HepG2 (cell line): ENCODE measurements around the gene MYADML2. TPM values are rescaled to one million over a fixed set of nuclear protein-coding genes. Genes with fewer than 3 reads are reported as not detected.
A peak's percentile ranks its signal among the peaks of the same experiment; 100 is the strongest.

Experiments
- AKAP8 ChIP-seq: sonication (generic); formaldehyde crosslinking; IDR thresholded peaks from 2 replicates; pipeline ENCODE4 v1.5.1; 2020; ENCODE audit warnings: mild to moderate bottlenecking, missing genetic modification reagents
- CBX5 ChIP-seq: sonication (generic); formaldehyde crosslinking; IDR thresholded peaks from 2 replicates; pipeline ENCODE4 v1.4.0; 2020; ENCODE audit warnings: missing genetic modification reagents, borderline replicate concordance
- CHD2 ChIP-seq: IDR thresholded peaks from 2 replicates; pipeline ENCODE4 v1.6.1; 2011; ENCODE audit warnings: low read depth, low read length, improper control_type of control experiment
- ELF1 ChIP-seq: sonication (generic); formaldehyde crosslinking; IDR thresholded peaks from 2 replicates; pipeline ENCODE4 v1.4.0; 2020; ENCODE audit warnings: missing genetic modification reagents
- ETV5 ChIP-seq: IDR thresholded peaks from 2 replicates; pipeline ENCODE4 v1.6.1; 2018; ENCODE audit warnings: missing biosample characterization, missing genetic modification reagents, inconsistent platforms, borderline replicate concordance
- GATA4 ChIP-seq: sonication (generic); IDR thresholded peaks from 2 replicates; pipeline ENCODE4 v1.6.1; 2016; ENCODE audit warnings: antibody characterized with exemption, low read depth, borderline replicate concordance
- GATAD2A ChIP-seq: IDR thresholded peaks from 2 replicates; pipeline ENCODE4 v1.6.1; 2016
- JUNB ChIP-seq: sonication (generic); formaldehyde crosslinking; IDR thresholded peaks from 2 replicates; pipeline ENCODE4 v1.8.0; 2022; ENCODE audit warnings: missing genetic modification reagents, mild to moderate bottlenecking, borderline replicate concordance
- KDM6A ChIP-seq: IDR thresholded peaks from 2 replicates; pipeline ENCODE4 v1.6.1; 2016; ENCODE audit warnings: low read depth
- NCOA5 ChIP-seq: sonication (generic); formaldehyde crosslinking; IDR thresholded peaks from 2 replicates; pipeline ENCODE4 v1.4.0; 2020; ENCODE audit warnings: missing genetic modification reagents
- NR0B2 ChIP-seq: sonication (generic); formaldehyde crosslinking; IDR thresholded peaks from 2 replicates; pipeline ENCODE4 v1.4.0; 2020; ENCODE audit warnings: mild to moderate bottlenecking, missing genetic modification reagents
- SALL1 ChIP-seq: sonication (generic); formaldehyde crosslinking; IDR thresholded peaks from 2 replicates; pipeline ENCODE4 v1.8.0; 2022; ENCODE audit warnings: mild to moderate bottlenecking, missing genetic modification reagents
- ZFP1 ChIP-seq: IDR thresholded peaks from 2 replicates; pipeline ENCODE4 v1.6.1; 2016
- ZFP36L2 ChIP-seq: sonication (generic); formaldehyde crosslinking; IDR thresholded peaks from 2 replicates; pipeline ENCODE4 v1.4.0; 2020; ENCODE audit warnings: missing genetic modification reagents
- ZNF18 ChIP-seq: sonication (generic); formaldehyde crosslinking; IDR thresholded peaks from 2 replicates; pipeline ENCODE4 v1.8.0; 2022; ENCODE audit warnings: mild to moderate bottlenecking, missing genetic modification reagents; ENCODE audit not compliant: insufficient replicate concordance
- ZNF230 ChIP-seq: sonication (generic); formaldehyde crosslinking; IDR thresholded peaks from 2 replicates; pipeline ENCODE4 v1.4.0; 2020; ENCODE audit warnings: mild to moderate bottlenecking, missing genetic modification reagents
- ZNF232 ChIP-seq: sonication (generic); formaldehyde crosslinking; IDR thresholded peaks from 2 replicates; pipeline ENCODE4 v1.4.0; 2020; ENCODE audit warnings: missing genetic modification reagents, borderline replicate concordance
- ZNF343 ChIP-seq: sonication (generic); formaldehyde crosslinking; IDR thresholded peaks from 2 replicates; pipeline ENCODE4 v1.4.0; 2020; ENCODE audit warnings: mild to moderate bottlenecking, missing genetic modification reagents
- ZNF510 ChIP-seq: sonication (generic); formaldehyde crosslinking; IDR thresholded peaks from 2 replicates; pipeline ENCODE4 v1.4.0; 2020; ENCODE audit warnings: low read depth, mild to moderate bottlenecking, missing genetic modification reagents
- ZNF512 ChIP-seq: sonication (generic); formaldehyde crosslinking; IDR thresholded peaks from 2 replicates; pipeline ENCODE4 v1.4.0; 2020; ENCODE audit warnings: mild to moderate bottlenecking, missing genetic modification reagents
- ZNF530 ChIP-seq: sonication (generic); formaldehyde crosslinking; IDR thresholded peaks from 2 replicates; pipeline ENCODE4 v1.5.0; 2020; ENCODE audit warnings: low read depth, mild to moderate bottlenecking, missing genetic modification reagents
- ZNF570 ChIP-seq: sonication (generic); formaldehyde crosslinking; IDR thresholded peaks from 2 replicates; pipeline ENCODE4 v1.4.0; 2020; ENCODE audit warnings: mild to moderate bottlenecking, missing genetic modification reagents, borderline replicate concordance
- ZNF597 ChIP-seq: sonication (generic); formaldehyde crosslinking; IDR thresholded peaks from 2 replicates; pipeline ENCODE4 v1.5.0; 2020; ENCODE audit warnings: missing genetic modification reagents
- ZNF644 ChIP-seq: IDR thresholded peaks from 2 replicates; pipeline ENCODE4 v1.6.1; 2016; ENCODE audit warnings: low read depth
- ZNF652 ChIP-seq: IDR thresholded peaks from 2 replicates; pipeline ENCODE4 v1.6.1; 2016; ENCODE audit warnings: low read depth, borderline replicate concordance
- ZNF720 ChIP-seq: sonication (generic); formaldehyde crosslinking; IDR thresholded peaks from 2 replicates; pipeline ENCODE4 v1.4.0; 2020; ENCODE audit warnings: missing genetic modification reagents
- ZNF792 ChIP-seq: IDR thresholded peaks from 2 replicates; pipeline ENCODE4 v1.6.1; 2016
- ZNF878 ChIP-seq: sonication (generic); formaldehyde crosslinking; IDR thresholded peaks from 2 replicates; pipeline ENCODE4 v1.8.1; 2023; ENCODE audit warnings: mild to moderate bottlenecking, missing genetic modification reagents, moderate library complexity
- ZSCAN22 ChIP-seq: sonication (generic); formaldehyde crosslinking; IDR thresholded peaks from 2 replicates; pipeline ENCODE4 v1.4.0; 2020; ENCODE audit warnings: mild to moderate bottlenecking, missing genetic modification reagents
- polyA plus RNA-seq, 8 experiments: library from polyadenylated mRNA; depleted of rRNA in 3 of 8; stranded (reverse) in 7 of 8; unstranded in 1 of 8; fragments of >200 nt; fragmentation: Illumina TruSeq in 4 of 8; extraction: Trizol in 4 of 8; gene quantifications; 2 replicates each; pipeline versions ENCODE4 v1.2.1 to v1.2.3, GENCODE V29; 2011 to 2016; ENCODE audit warnings: low read depth in 4 of 8, missing spikeins in 1 of 8, mixed read lengths in 1 of 8; ENCODE audit not compliant: insufficient read depth in 1 of 8
- total RNA-seq, 5 experiments: library from RNA; depleted of rRNA; stranded (reverse); fragments of >200 nt; fragmentation: Illumina TruSeq; extraction: Trizol; gene quantifications; 2 replicates each; pipeline ENCODE4 v1.2.3, GENCODE V29; 2016; ENCODE audit warnings: low read depth in 1 of 5

Gene MYADML2
- total and polyA plus RNA-seq, 2 of the 13 experiments (the other 11 are each of a cell fraction or from before 2014, with no cell fraction given) = not detected

- TF ChIP-seq ZNF18 (CRISPR knock-in tag) (no peak), ZFP1 (CRISPR knock-in tag) (no peak), NR0B2 (CRISPR knock-in tag) (no peak), ELF1 (CRISPR knock-in tag) (no peak), ZNF343 (CRISPR knock-in tag) (no peak), GATA4 (no peak), ZNF652 (no peak), ZNF510 (CRISPR knock-in tag) (no peak), ZNF512 (CRISPR knock-in tag) (no peak), KDM6A (CRISPR knock-in tag) (no peak), ZNF878 (CRISPR knock-in tag) (no peak), ZNF792 (CRISPR knock-in tag) (no peak), ZNF644 (no peak), ETV5 (peak; percentile 39), CHD2 (no peak), ZNF570 (no peak), ZNF530 (CRISPR knock-in tag) (no peak), ZSCAN22 (CRISPR knock-in tag) (no peak), ZNF720 (CRISPR knock-in tag) (no peak), ZNF230 (CRISPR knock-in tag) (no peak), ZNF597 (CRISPR knock-in tag) (no peak), ZFP36L2 (CRISPR knock-in tag) (no peak), NCOA5 (CRISPR knock-in tag) (no peak), CBX5 (CRISPR knock-in tag) (0 out of 2 replicates have a peak, but pooled peaks have one; percentile 30), ZNF232 (CRISPR knock-in tag) (no peak), SALL1 (peak; percentile 40), GATAD2A (CRISPR knock-in tag) (no peak), AKAP8 (no peak), JUNB (CRISPR knock-in tag) (no peak)
Measured at GRCh38 chr17:81890447-81891302, 56.4 kb downstream of the MYADML2 start (continued).
